GM12875 (cell line): ENCODE data around the gene CES2.

ENCODE experiments used
- H3K4me3 ChIP-seq: one replicate; pipeline ENCODE4 v1.5.1; 2011; ENCODE audit warnings: low read depth, low read length, control low read depth
- CTCF ChIP-seq: IDR thresholded peaks from 2 replicates; pipeline ENCODE4 v1.5.1; 2011; ENCODE audit warnings: low read depth, mild to moderate bottlenecking, control low read depth, inconsistent platforms, low read length, moderate library complexity, borderline replicate concordance; ENCODE audit not compliant: insufficient read depth

Gene CES2

GRCh38 chr16:66923247-66923731 lies 12.0 kb upstream of the CES2 start:
- no peak for TF ChIP-seq CTCF
- no peak overlapping the region for H3K4me3 ChIP-seq

- TF ChIP-seq CTCF, result no peak
- H3K4me3 ChIP-seq, result no peak overlapping the region
Measured at GRCh38 chr16:66923866-66924265, 11.4 kb upstream of the CES2 start.

GRCh38 chr16:66924527-66925321 lies 10.6 kb upstream of the CES2 start:
- TF ChIP-seq CTCF, result peak; percentile 50; the same call in 1 of the 2 replicates
- no peak overlapping the region for H3K4me3 ChIP-seq

GRCh38 chr16:66925322-66925840 lies 9.9 kb upstream of the CES2 start, which contains the start of gene RRAD:
Gene RRAD, minus strand, starts transcription at chr16:66925535. Its CDS starts 356 bp downstream, at chr16:66925179.
- no peak for TF ChIP-seq CTCF
- H3K4me3 ChIP-seq, result no peak within 1 kb of the TSS

GRCh38 chr16:66926171-66926947 lies 9.0 kb upstream of the CES2 start:
- no peak overlapping the region for H3K4me3 ChIP-seq
- TF ChIP-seq CTCF, result no peak

- no peak for TF ChIP-seq CTCF
- H3K4me3 ChIP-seq, result no peak overlapping the region
Measured at GRCh38 chr16:66926961-66927436, 8.3 kb upstream of the CES2 start.
